PC-3 (cell line): ENCODE data around the gene RRAGC. TPM values are rescaled to one million over a fixed set of nuclear protein-coding genes. Genes with fewer than 3 reads are reported as not detected.

Source experiments
- ATAC-seq: fragments of 200-7000 bp; cut with Tn5 transposase; 2 replicates; pipeline ENCODE4 v1.9.1; 2020; ENCODE audit warnings: mild to moderate bottlenecking, moderate library complexity
- BruUV-seq: library from RNA; stranded (reverse); fragments of 400-500 nt; replicated peaks from 2 replicates; lab custom pipeline; 2021; lab: Mats Ljungman, UMichigan
- CTCF ChIA-PET: fragments of 300-600 bp; sonication (Branson Sonifier 250); formaldehyde crosslinking; loops from one replicate; lab custom pipeline; 2022; ENCODE audit warnings: antibody characterized with exemption; lab: Charles Lee
- POLR2A ChIA-PET: fragments of 300-600 bp; sonication (Branson Sonifier 250); formaldehyde crosslinking; loops from one replicate; lab custom pipeline; 2022; ENCODE audit warnings: antibody characterized with exemption; ENCODE audit not compliant: unreplicated experiment; lab: Charles Lee
- DNase-seq: peaks from one replicate; pipeline ENCODE4 v3.0.0-alpha.2; 2015
- H2AFZ ChIP-seq: fragments of 300-600 bp; sonication (generic); 2 replicates; pipeline ENCODE4 v1.6.0; 2016; ENCODE audit warnings: antibody characterized with exemption, low read length
- H3F3A ChIP-seq: fragments of 300-600 bp; sonication (generic); one replicate; pipeline ENCODE4 v1.6.0; 2017; ENCODE audit warnings: antibody characterized with exemption, low read length, control low read depth, mild to moderate bottlenecking; ENCODE audit not compliant: unreplicated experiment
- H3K27ac ChIP-seq: fragments of 300-600 bp; sonication (generic); 2 replicates; pipeline ENCODE4 v1.5.1; 2016; ENCODE audit warnings: mild to moderate bottlenecking, low read length
- H3K27me3 ChIP-seq: fragments of 300-600 bp; sonication (generic); 2 replicates; pipeline ENCODE4 v1.6.1; 2016; ENCODE audit warnings: low read length, mixed read lengths
- H3K36me3 ChIP-seq: fragments of 300-600 bp; sonication (generic); 2 replicates; pipeline ENCODE4 v1.6.1; 2016; ENCODE audit warnings: low read depth, mixed run types, low read length, mixed read lengths
- H3K4me1 ChIP-seq: fragments of 300-600 bp; sonication (generic); 2 replicates; pipeline ENCODE4 v1.5.1; 2016; ENCODE audit warnings: low read length; ENCODE audit not compliant: insufficient read depth
- H3K4me2 ChIP-seq: fragments of 300-600 bp; sonication (generic); 2 replicates; pipeline ENCODE4 v1.6.0; 2016; ENCODE audit warnings: low read length
- H3K4me3 ChIP-seq: fragments of 300-600 bp; sonication (generic); 2 replicates; pipeline ENCODE4 v1.5.1; 2016; ENCODE audit warnings: mild to moderate bottlenecking, low read length, mixed read lengths
- H3K79me2 ChIP-seq: fragments of 300-600 bp; sonication (generic); 2 replicates; pipeline ENCODE4 v1.6.1; 2017; ENCODE audit warnings: low read length, mixed read lengths
- H3K9ac ChIP-seq: fragments of 300-600 bp; sonication (generic); 2 replicates; pipeline ENCODE4 v1.6.0; 2016; ENCODE audit warnings: mild to moderate bottlenecking, low read length
- H3K9me2 ChIP-seq: fragments of 300-600 bp; sonication (generic); replicated peaks from 2 replicates; pipeline ENCODE4 v1.6.1; 2016; ENCODE audit warnings: mixed run types, low read length, mixed read lengths
- H3K9me3 ChIP-seq: fragments of 300-600 bp; sonication (generic); 2 replicates; pipeline ENCODE4 v1.6.1; 2016; ENCODE audit warnings: low read length, mixed read lengths
- H4K20me1 ChIP-seq: fragments of 300-600 bp; sonication (generic); 2 replicates; pipeline ENCODE4 v1.6.1; 2016; ENCODE audit warnings: low read length, mixed read lengths
- CTCF ChIP-seq: fragments of 300-600 bp; sonication (generic); conservative IDR thresholded peaks from 2 replicates; pipeline ENCODE4 v1.5.1; 2017; ENCODE audit warnings: antibody characterized with exemption, low read depth, mild to moderate bottlenecking, low read length
- EZH2 ChIP-seq: fragments of 300-600 bp; sonication (generic); IDR thresholded peaks from one replicate; pipeline ENCODE4 v1.6.1; 2017; ENCODE audit warnings: antibody characterized with exemption, mild to moderate bottlenecking, low read length; ENCODE audit not compliant: unreplicated experiment
- EZH2phosphoT487 ChIP-seq: fragments of 300-600 bp; sonication (generic); IDR thresholded peaks from 2 replicates; pipeline ENCODE4 v1.6.1; 2018; ENCODE audit warnings: mild to moderate bottlenecking, antibody characterized with exemption, low read length, borderline replicate concordance
- intact Hi-C: fragments of 100-400 bp; cut with micrococcal nuclease; formaldehyde crosslinking; loops from 2 replicates; pipeline ENCODE4 v1.9.0; 2023
- total RNA-seq: library from RNA; depleted of rRNA; stranded (reverse); fragments of >200 nt; gene quantifications from 2 replicates; pipeline ENCODE4 v1.2.3, GENCODE V29; 2014

RRAGC gene
- total RNA-seq, 1 experiment from 2014 or later = 7.0 TPM

GRCh38 chr1:38826262-38826661 is 33.3 kb downstream of the RRAGC start:
- Histone ChIP-seq H3K79me2 (no peaks in the 10 kb centered on the region), H3K9me3 (no peaks in the 10 kb centered on the region), H4K20me1 (no peaks in the 10 kb centered on the region), H3K4me3 (no peak overlapping the region), H3K4me1 (no peaks in the 10 kb centered on the region), H3K27ac (no peak overlapping the region), H3K4me2 (no peak overlapping the region), H3F3A (no peaks in the 10 kb centered on the region), H3K27me3 (peaks cover 68% of the 10 kb centered on the region), H2AFZ (no peak overlapping the region), H3K36me3 (no peaks in the 10 kb centered on the region), H3K9ac (no peak overlapping the region), H3K9me2 (no peaks in the 10 kb centered on the region)
- no TSS peak for BruUV-seq
- CTCF ChIA-PET = interaction anchor here (0.6 kb wide), 1 partner anchor 458 kb away, joined by 5 read pairs; no protein-coding TSS in a partner anchor
- no peak for TF ChIP-seq CTCF
- TF ChIP-seq EZH2phosphoT487 = no peak
- TF ChIP-seq EZH2 = no peak
- intact Hi-C loops = no loop called here
- POLR2A ChIA-PET = no interaction called here
- DNase-seq (no peak), ATAC-seq (0 out of 2 replicates have a peak, but pooled peaks have one; percentile 24)

- CTCF ChIA-PET = interaction anchor here (0.6 kb wide), 1 partner anchor 338 kb away, joined by 4 read pairs; no protein-coding TSS in a partner anchor
- H3K27me3 ChIP-seq = peaks cover 77% of the 10 kb centered on the region
- ATAC-seq = no peak
Measured at GRCh38 chr1:38820860-38821259, 38.7 kb downstream of the RRAGC start.

More at GRCh38 chr1:38820860-38821259, 38.7 kb downstream of the RRAGC start:
- Histone ChIP-seq H3K4me1 (0 out of 2 replicates have a peak, but pooled peaks cover 5% of the 10 kb centered on the region), H3K36me3 (no peaks in the 10 kb centered on the region), H3K4me2 (no peak overlapping the region), H3K79me2 (no peaks in the 10 kb centered on the region), H3K27ac (no peak overlapping the region), H3K4me3 (no peak overlapping the region), H3K9me3 (no peaks in the 10 kb centered on the region), H3K9ac (no peak overlapping the region), H2AFZ (no peak overlapping the region), H4K20me1 (no peaks in the 10 kb centered on the region), H3F3A (no peaks in the 10 kb centered on the region), H3K9me2 (no peaks in the 10 kb centered on the region)
- TF ChIP-seq EZH2phosphoT487 = no peak
- TF ChIP-seq EZH2 = no peak
- no peak for TF ChIP-seq CTCF
- intact Hi-C loops = no loop called here
- POLR2A ChIA-PET = no interaction called here
- BruUV-seq = no TSS peak
- no peak for DNase-seq
